PFSK-1 (cell line): ENCODE data around the gene SEPTIN10.

Experiments
- FOXP2 ChIP-seq: optimal IDR thresholded peaks from 2 replicates; pipeline ENCODE3; 2011; ENCODE audit warnings: borderline replicate concordance, control low read depth, inconsistent platforms; ENCODE audit not compliant: insufficient read depth; ENCODE audit errors: extremely low read length, extremely low read depth
- POLR2AphosphoS5 ChIP-seq: IDR thresholded peaks from 2 replicates; pipeline ENCODE4 v1.6.1; 2012; ENCODE audit warnings: low read depth, mild to moderate bottlenecking, control low read depth, low read length, moderate library complexity
- REST ChIP-seq, 2 experiments: IDR thresholded peaks; 2 replicates each; pipeline versions ENCODE4 v1.6.1 to v1.8.0; 2011 to 2012; ENCODE audit warnings: low read depth in 2 of 2, low read length in 2 of 2, control low read depth in 1 of 2, inconsistent platforms in 1 of 2, mild to moderate bottlenecking in 1 of 2, moderate library complexity in 1 of 2; ENCODE audit not compliant: insufficient read depth in 1 of 2
- SIN3A ChIP-seq: IDR thresholded peaks from 2 replicates; pipeline ENCODE4 v1.6.1; 2012; ENCODE audit warnings: mild to moderate bottlenecking, low read length, moderate library complexity, borderline replicate concordance; ENCODE audit not compliant: insufficient read depth
- TAF1 ChIP-seq: IDR thresholded peaks from 2 replicates; pipeline ENCODE4 v1.6.1; 2012; ENCODE audit warnings: low read length, control low read depth, borderline replicate concordance; ENCODE audit not compliant: insufficient read depth

GRCh38 chr2:109638795-109639194, 25.0 kb upstream of the SEPTIN10 start:
- TF ChIP-seq SIN3A (no peak), TAF1 (no peak), POLR2AphosphoS5 (no peak), REST (IDR thresholded peaks at IDR 0.05; ENCODE audit: insufficient read depth in 1 of 2, low read depth in 2 of 2, low read length in 2 of 2) (no peak), FOXP2 (no peak)
